Measurements from ENCODE around the gene PPP1R12B.

GRCh38 chr1:202631076-202631923 lies 282.8 kb downstream of the PPP1R12B start:
- no peak for TF ChIP-seq EP300 (IDR thresholded peaks at IDR 0.05)
- no peak for TF ChIP-seq CTCF (IDR thresholded peaks at IDR 0.05)
- TF ChIP-seq POLR2A (IDR thresholded peaks at IDR 0.05): no peak
